ENCODE data around the gene TBPL1. TPM values are rescaled to one million over a fixed set of nuclear protein-coding genes. Genes with fewer than 3 reads are reported as not detected.
A peak's percentile ranks its signal among the peaks of the same experiment; 100 is the strongest.
"Not testable (repeated sequence)": the region's sequence is repeated elsewhere in the genome, so short reads cannot be mapped to it uniquely, and the experiment has no call there.

TBPL1 gene
- total RNA-seq, 1 donor from 2014 or later, result 8.4 TPM

DNA sequence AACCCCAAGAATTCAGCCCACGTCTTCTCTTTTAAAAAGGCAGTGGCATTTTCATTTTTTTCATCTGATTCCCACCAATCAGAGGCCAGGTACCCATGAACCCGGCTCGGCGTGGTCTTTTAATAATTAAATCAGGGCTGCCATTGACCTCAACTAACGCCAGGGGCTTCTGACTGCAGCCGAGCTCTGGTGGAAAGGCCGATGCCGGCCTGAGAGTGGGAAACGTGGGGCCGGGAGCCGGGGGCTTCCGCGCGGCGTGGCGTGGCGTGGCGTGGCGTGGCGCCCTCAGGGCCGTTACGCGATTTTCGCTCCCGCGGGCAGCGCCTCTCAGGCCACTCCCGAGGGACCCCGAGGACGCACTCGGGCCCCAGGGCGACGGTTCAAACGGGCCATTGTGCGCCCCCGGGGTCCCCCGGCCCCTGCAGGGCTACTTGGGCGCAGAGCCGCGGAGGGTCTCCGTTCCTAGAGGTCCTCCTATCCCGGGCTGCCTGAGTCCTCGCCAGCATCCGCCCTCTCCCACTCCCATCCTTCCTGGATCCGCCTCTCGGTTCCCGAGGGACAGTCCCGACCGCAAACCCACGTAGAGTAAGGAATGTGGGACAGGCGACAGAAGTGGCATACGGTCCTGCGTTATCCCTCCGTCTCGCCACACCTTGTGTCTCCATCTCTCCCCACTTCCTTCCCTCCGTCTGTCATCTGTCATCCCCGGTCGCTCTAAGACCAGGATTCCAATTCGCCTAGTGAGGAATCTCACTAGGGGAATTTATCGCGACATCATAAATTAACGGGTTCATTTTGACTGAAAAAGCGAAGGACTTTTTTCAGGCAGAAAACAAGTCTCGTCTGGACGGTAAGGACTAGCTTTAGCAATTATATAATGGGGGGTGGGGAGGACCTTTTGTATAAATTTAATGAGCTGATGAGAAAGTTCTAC, 876 bp upstream of the TBPL1 start:
- DNase-seq (ENCODE audit: low spot score), result peak; percentile 75

DNA sequence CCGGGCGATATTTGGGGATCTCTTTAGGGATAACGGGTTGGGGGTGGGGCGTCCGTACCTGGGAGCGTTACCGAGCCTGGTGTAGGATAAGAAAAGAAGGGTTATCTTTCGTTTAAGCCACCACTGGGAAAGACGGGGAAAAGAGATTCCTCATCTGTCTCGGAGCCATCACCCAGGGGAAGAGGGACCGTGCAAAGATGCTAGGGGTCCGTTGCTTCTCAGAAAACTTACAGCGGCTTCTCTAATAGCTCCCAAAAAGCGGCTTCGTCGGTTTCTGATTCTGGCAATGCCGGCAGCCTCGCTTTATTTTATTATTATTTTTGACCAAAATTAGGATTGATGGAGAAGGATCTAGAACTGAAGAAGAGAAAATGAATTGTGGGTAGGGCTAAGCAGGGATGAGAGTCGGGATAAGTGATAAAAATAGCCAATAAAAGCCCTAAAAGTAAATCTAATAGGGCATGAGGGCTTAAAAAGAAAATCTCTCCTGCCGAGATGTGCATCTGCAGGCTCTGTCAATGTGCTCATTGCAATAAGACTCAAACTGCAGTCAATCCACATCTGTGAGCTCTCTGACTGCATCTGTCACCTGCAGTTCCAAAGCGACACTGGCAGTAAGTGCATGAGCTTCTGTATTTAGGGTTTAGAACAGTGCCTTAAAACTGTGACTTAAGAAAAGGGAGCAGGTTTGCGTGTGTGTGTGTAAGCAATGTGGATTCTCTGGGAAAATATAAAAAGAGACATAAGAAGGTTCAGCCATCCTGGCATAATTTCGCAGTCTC, 801 bp downstream of the TBPL1 start:
- DNase-seq (ENCODE audit: low spot score), result no peak
- no peak for ATAC-seq

More for the DNA sequence above, 876 bp upstream of the TBPL1 start:
- peak; percentile 70 for ATAC-seq

DNA sequence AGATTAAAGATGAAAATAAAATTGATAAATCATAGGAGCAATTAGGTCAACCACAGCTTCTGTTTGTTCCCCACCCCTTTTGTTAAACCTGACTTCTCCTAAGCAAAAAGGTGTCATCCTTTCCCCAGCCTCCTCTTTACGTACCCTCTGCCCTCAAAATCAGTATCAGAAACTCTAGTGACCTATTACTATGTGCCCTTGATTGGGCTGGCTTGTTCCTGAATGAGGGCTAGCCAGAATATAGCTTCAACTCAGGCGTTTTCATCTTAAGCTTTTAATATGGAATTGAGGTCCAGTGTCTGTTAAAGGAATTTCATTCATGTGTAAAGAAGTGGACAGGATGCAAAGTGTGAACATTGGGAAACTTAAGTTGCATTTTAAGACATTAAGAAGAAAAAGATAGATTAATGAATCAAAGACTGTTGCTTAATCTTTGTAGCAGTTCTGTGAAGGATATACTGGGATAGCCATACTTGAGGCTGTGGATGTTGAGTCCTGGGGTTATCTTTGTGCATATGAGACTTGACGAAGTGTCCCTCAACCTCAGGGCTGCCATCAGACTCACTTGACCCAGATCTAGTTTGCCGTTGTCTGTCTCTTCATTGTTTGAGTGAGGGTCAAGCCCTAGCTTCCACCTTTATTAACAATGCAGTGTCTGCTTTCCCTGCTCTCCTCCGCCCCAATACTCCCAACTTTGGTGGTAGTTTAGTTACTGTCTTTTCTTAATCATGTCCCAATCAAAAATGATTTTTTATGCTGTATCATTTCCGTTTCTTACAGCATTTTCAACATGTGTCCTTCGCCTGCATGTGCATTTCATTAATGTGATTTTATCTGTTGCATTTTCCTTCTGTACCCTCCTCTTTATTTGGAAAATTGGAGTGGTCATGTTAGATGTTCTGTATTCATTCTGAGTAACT, 1.9 kb downstream of the TBPL1 start:
- no peak for ATAC-seq
- no peak for DNase-seq (ENCODE audit: low spot score)

DNA sequence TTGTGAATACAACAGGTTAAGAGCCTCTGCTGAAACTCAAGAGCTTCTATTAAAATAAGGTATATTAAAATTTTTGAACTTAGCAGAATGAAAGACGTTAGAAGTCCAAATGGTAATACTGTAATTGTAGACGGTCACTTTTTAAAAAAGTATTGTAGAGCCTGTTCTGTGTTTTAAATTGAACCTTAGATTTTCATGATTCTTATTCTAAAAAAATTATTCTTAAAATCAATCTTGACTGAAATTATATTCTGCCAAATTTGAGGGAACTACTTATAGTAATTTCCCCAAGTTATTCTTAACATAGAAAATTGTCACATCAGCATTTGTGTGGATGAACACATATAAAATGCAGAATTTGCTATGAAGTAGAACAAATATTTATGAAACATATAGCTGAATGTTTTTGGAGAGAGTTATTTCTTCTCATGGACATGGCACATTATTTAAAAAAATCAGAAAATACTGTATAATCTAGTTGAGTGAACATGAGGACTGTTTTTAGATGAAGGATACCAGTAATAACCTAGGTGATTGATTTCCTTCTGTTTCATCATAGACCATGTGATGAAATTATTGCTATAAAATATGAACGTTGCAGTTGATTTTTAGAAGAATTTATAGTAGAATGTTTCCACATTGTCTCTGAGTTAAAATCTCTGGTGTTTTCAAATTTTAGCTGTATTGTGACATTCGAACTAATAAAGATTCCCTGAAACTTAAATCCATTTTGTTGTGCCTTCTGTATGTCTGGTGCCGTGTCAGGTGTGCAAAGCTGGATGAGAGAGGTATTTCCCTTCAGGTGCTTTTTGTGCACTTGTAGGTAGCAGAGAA, 2.8 kb downstream of the TBPL1 start:
- ATAC-seq (no peak), DNase-seq (ENCODE audit: low spot score) (no peak)

DNA sequence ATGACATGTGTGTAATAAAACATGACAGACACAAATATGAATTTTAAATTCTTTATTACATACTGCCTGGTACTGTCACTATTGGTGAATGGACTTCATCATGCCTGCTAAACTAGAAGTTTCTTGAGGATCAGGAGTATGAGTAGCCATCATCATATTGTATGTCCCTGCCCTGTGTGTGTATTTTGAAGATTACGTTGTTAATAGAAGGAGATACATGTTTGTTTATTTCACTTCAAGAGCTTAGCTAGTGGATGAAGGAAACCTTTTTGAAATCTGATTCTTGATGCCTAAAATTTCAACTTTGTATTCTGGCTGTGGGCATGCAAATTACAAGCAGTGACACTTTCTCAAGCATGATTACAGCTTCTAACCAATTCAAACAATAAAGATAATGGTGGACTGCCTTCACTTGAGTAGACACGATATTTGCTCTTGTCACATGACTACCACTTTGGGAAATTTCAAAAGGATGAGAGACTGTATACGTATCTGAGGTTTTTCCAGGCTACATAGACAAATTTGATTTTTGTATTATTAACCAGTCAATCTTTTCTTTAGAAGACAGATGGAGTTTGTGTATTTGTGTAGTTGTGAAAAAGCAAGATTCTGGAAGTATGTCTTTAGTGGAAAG, 3.5 kb downstream of the TBPL1 start:
- ATAC-seq, result no peak
- DNase-seq (ENCODE audit: low spot score), result no peak

DNA sequence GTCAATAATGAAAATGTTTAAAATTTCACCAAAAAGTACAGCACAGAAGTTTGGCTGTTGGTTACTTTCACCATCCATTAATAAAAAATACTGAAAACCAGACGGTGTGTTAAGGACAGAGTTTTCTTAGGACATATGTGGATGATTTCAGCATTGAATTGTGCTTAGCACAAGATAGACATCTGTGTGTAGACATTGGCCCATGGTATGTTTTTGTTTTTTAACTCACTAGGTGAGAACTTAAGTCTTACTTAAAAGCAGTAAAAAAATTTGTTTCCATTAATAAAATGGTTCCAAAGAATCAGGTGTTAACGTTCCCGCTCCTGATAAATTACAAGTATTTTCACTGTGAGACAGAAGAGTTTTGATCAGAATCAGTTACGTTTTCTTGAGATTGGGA, 4.2 kb downstream of the TBPL1 start:
- DNase-seq (ENCODE audit: low spot score) (no peak), ATAC-seq (no peak)

DNA sequence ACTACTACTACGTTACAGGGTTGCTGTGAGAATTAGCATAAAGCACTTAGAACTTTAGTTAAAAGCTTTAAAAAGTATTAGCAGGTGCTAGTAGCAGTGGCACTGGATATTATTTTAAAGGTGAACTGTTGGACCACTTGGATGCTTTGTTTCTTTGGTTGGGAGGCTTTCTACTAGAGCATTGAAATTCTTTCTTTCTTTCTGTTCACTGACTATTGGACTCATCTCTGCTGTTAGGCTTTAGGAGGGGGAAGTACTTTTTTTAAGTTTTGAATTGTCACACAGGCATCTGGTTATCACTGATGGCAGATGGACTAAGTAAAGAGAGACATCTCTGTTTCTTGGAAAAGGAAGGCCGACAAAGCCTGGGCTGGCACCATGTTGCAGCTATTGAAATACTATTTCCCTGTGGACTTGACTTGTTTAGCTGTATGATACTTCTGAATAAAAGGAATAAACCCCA, 4.8 kb downstream of the TBPL1 start:
- ATAC-seq (no peak), DNase-seq (ENCODE audit: low spot score) (no peak)

DNA sequence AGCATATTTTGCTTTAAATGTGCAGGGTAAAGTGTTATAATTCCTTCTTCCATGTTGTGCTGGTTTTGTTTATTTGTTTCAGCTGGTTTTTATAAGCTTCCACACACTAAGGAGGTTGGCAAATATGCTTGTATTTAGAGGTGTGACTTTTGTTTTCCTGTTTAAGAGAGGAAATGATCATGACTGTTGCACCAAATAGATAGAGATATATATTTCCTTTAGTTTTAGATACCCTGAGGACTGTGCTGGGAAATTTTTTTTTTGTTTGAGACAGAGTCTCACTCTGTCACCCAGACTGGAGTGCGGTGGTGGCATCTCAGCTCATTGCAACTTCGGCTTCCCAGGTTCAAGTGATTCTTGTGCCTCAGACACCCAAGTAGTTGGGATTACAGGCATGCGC, 5.8 kb downstream of the TBPL1 start:
- no peak for ATAC-seq
- DNase-seq (ENCODE audit: low spot score), result no peak

DNA sequence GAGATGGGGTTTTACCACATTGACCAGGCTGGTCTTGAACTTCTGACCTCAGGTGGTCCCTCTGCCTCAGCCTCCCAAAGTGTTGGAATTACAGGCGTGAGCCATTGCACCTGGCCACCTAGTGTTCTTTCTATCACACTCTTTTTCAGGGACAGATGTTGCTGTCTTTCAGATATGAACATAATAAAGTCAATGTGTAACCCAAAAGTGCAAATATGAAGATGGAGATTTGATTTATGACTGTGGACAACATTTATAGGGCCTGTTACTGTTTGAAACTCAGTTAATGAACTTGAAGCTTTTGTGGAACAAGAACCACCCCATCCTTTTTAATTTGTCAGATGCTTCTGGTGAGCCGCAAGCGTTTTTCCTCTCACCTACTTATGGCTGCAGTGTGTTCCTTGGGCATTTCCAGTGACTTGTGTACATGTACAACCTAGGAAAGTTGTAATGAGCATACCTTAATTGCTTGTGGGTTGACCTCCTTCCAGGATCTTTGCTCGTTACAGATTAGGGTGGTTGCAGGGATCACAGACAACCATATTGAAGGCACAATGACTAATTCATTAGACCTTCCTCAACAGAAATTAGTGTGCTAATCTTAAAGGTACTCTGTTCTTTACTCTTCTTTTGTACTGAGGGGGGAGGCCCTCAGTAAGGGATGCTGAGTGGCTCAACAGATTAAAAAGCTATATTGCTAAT, 6.8 kb downstream of the TBPL1 start:
- DNase-seq (ENCODE audit: low spot score) (no peak), ATAC-seq (no peak)

DNA sequence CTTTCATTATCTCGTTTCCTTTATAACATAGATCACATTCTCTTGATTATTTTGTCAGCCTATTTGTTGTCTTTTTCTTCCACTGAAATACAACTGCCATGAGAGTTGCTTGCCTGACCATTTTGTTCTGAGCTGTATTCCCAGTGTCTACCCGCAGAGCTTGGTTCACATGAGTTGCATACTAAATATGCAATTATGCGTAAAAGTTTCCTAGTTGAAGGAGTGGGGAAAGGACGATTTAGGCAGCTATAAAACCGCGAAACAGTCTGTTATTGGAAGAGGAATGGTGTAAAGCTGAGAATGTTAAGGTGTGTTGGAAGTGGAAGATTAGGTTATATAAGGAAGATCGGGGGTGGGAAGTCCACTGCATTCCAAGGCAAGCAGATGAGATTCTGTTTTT, 8.8 kb downstream of the TBPL1 start:
- DNase-seq (ENCODE audit: low spot score) (no peak), ATAC-seq (no peak)

DNA sequence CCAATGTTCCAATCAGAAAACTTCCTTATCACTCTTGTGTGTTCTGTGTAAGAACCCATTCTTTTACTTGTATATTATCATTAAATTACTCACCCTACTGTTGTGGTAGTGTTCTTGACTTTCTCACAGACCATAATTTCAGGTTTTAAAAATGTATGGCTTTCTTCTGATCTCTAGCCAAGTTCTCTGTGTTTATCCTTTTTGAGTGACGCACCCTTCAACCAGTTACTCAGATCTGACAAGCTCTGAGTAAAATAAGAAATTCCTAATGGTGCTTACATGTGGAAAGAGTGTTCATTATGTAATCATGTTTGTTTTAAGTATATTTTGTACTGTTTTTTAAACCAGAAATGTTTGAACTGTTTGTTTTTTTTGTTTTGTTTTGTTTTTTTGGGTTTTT, 11.0 kb downstream of the TBPL1 start:
- no peak for DNase-seq (ENCODE audit: low spot score)
- ATAC-seq, result no peak

DNA sequence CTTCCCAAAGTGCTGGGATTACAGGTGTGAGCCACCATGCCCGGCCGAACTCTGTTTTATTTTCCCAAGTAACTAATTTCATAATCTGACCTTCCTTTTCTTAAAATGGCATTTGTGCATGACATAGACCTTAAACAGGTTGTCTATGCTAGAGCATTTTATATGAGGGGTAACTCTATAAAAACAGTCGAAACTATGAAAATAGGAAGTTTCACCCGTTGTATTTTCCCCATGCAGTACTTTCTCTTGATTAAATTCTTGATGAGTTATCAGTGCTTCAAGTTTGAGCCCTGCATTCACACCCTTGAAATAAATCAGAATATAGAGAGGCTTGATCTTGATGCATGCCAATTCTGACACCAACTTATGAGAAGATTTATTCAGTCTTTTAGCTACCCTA, 11.7 kb downstream of the TBPL1 start:
- ATAC-seq, result no peak

DNA sequence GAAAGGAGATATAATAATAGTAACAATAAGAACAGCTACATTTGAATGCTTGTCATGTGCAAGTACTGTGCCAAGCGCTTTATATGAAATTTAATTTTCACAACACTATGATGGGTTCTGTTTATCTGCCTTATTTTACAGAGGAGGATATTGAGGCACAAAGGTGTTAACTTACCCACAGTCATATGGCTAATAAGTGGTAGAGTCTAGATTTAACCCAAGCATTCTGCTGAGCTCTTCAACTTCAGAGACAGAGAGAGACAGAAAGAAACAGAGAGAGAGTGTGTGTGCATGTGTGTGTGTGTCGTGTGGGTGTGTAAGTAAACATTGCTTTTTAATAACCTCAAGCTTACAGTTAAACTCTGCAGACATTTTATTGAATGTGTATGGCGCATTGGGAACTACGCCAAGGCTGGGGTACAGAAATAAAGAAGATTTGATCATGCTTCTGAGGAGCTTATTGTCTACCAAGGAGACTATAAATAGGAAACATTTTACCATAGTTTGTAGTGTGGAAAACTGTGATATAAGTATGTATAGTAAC, 12.9 kb downstream of the TBPL1 start:
- DNase-seq (ENCODE audit: low spot score), result no peak
- ATAC-seq, result no peak

More for the DNA sequence above, 11.7 kb downstream of the TBPL1 start:
- no peak for DNase-seq (ENCODE audit: low spot score)

DNA sequence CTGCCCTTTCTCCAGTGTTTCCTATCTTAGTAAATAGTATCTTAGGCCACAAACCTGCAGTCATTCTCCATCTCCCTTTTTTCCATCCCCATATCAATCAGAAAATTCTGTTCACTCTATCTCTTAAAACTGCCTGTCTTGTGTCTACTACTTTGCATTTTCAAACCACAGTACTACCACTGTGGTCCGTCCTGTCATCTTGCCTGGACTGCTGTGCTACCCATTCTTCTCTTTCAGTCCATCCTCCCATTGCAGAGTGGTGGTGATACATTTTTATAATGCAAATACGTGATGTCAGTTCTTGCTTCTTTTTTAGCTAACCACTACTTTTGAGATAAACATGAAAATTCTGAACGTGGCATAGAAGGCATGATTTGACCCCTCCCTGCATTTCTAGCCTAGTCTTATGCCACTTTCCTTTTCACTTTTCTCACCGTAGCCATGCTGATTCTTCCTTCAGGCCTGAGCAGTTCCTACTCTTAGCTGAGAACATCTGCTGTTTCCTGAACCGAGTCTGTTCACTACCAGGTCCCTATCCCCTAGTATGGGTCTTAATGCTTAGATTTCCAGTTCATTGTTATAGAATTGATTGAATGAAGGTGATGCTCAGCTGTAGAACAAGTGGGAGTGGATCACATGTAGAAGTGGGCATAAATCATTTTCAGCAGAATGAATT, 13.8 kb downstream of the TBPL1 start:
- DNase-seq (ENCODE audit: low spot score), result no peak
- ATAC-seq, result no peak

DNA sequence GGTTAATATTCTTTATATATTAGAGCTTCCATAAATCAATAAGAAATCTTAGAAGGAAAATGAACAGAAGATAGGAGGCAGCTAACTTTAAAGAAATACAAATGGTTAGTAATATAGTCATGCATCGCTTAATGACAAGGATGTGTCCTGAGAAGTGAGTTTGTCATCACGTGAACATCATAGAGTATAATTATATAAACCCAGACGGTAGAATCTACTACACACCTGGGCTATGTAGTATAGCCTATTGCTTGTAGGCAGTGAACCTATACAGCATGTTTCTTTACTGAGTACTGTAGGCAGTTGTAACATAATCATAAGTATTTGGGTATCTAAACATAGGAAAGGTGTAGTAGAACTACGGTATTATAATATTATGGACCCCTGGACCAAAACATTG, 14.3 kb downstream of the TBPL1 start:
- no peak for ATAC-seq
- DNase-seq (ENCODE audit: low spot score), result no peak

DNA sequence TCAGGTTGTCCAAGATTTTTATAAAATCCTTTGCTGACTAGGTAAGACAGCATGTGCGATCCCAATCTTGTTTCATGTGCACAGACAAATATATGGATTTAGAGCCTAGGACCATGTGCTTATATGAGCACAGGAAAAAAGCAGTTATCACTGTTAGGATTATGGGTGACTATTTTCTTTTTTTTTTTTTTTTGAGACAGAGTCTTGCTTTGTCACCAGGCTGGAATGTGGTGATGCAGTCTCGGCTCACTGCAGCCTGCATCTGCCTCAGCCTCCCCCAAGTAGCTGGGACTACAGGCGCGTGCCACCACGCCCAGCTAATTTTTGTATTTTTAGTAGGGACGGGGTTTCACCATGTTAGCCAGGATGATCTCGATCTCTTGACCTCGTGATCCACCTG, 14.8 kb downstream of the TBPL1 start:
- not testable (repeated sequence) for DNase-seq (ENCODE audit: low spot score); ATAC-seq

DNA sequence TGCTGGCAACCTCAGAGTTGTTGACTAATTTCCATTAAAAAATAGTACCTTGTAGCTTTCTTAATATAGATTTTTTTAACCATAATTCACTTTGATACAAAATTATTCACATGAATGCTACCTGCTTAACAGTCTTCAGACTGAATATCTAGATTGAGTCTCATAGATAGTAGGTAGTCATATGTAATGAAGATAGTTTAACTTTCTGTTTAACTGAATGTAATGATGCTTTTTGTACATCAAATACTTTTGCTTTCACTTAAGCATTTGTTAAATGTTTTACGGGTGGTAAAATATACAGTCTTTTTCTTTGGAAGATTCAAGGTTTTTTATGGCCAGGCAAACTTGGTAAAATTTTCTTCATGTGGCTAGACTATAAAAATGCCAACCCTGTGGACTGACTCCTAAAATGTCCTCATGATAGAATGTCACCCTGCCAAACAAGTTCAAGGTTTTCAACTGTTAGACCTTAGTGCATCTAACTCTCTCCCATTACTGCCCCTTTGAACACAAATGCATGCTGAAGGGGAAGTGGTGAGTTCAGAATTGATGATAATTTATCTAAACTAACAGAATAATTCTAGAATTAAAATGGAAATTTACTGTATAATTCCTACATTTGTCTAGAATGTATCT, 16.4 kb downstream of the TBPL1 start:
- ATAC-seq (no peak), DNase-seq (ENCODE audit: low spot score) (no peak)

DNA sequence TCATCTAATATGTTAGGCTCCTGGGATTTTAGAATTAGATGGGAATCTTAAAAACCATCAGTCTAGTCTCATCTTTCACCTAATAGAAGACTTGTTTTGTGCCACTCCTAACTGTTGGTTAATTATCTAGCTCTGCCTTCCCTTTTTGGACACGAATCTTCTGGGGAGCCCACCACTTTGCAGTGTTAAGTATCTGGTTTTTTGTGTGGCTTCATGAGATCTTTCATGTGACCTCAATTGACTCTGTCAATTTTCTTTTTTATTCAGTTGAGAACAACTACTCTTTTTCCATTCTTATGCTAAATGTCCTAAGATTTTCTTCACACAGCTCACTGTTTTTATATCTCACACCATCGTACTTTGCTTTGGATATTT, 16.9 kb downstream of the TBPL1 start:
- DNase-seq (ENCODE audit: low spot score) (no peak), ATAC-seq (no peak)

Data from left lobe of liver (tissue), 2 donors.